Left renal pelvis (tissue), 4 donors: ENCODE measurements around the gene BRCA2. TPM values are rescaled to one million over a fixed set of nuclear protein-coding genes. Genes with fewer than 3 reads are reported as not detected.

Experiments
- DNase-seq, 4 donors: peaks; one replicate each; pipeline ENCODE4 v3.0.0-alpha.2; 2013; ENCODE audit warnings: low read depth in 4 of 4, low spot score in 3 of 4
- polyA plus RNA-seq, 4 donors: library from polyadenylated mRNA; unstranded; fragments of 120-200 nt; gene quantifications; one replicate each; pipeline ENCODE4 v1.2.1, GENCODE V29; 2013; ENCODE audit not compliant: insufficient read length in 4 of 4

BRCA2 gene
- polyA plus RNA-seq, 4 donors, result 6.0 to 9.0 (median 7.6) TPM

DNA sequence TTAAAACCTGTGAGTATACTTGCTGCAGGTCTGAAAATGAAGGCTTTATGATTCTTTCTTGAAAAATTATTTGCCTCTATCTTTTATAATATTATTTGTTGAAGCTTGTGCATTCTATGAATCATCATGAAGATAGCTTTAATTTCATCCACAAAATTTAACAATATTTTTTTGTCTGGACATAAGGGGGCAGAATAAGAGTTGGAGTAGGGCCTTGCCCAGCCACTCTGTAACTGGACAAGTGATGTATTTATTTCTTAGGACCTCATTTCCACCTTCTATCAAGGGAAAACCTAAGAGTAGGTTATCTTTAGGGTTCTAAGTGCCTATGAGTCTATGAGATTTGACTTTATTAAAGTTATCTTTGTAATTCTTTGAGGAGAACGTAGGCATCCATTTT is 62.7 kb downstream of the BRCA2 start:
- DNase-seq, result no peak

GRCh38 chr13:32381539-32381938 is 66.2 kb downstream of the BRCA2 start:
- DNase-seq, result peak in 3 of 4 donors; percentile 3 to 12 (median 5)

DNA sequence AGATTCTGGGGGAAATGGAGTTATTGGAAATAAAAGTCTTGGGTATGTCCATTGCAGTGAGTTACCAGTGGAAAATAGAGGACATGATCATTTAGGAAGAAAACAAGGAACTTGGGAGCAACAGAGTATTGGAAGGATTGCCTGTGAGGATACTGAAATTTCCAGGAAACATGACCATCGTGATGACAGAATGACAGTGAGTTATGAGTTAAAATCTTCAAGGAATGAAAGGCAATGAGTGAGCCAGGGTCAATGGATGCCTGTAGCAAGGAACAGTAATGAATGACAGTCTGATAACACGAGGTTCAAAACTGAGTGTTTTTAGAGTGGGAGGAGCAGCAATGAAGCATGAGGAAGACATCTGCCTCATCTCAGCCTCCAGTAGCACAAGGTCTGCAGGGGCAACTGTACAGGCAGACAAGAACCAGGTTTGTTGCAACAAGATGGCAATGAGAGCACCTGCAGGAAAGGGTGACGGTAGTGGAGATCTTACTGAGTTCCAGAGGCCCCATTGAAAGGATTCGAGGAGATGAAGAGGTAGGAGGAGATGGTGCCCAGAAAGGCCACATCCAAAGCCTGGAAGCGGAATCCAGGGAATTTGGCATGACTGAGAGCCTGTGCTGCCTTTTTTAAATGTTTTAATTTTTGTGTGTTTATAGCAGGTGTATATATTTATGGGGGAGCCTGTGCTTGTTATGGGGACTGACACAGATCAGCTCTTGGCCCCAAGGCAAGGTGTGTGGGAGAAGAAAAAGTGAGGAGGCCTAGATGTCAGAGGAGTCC is 68.7 kb downstream of the BRCA2 start:
- DNase-seq, result no peak

- DNase-seq, result no peak
These were observed 69.4 kb downstream of the BRCA2 start for GRCh38 chr13:32384702-32385101.

DNA sequence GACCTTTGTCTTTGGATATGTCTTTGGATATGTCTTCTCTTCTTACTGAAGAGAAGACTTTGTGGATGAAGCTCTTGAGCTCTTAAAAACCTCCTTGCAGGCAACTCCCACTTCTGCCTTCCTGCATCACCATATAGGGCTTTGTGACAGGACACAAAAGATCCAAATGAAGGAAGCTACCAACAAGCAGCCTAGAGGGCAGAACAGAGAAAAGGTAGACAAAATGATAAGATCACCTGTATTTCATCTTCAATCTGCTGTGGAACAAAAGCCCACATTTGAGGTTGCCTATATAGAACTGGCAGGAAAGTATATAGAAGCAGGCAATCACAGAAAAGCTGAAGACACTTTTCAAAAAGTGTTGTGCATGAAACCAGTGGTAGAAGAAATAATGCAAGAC is 70.1 kb downstream of the BRCA2 start:
- no peak for DNase-seq

- DNase-seq, result no peak
These were observed 74.7 kb downstream of the BRCA2 start for GRCh38 chr13:32390048-32390447.

DNA sequence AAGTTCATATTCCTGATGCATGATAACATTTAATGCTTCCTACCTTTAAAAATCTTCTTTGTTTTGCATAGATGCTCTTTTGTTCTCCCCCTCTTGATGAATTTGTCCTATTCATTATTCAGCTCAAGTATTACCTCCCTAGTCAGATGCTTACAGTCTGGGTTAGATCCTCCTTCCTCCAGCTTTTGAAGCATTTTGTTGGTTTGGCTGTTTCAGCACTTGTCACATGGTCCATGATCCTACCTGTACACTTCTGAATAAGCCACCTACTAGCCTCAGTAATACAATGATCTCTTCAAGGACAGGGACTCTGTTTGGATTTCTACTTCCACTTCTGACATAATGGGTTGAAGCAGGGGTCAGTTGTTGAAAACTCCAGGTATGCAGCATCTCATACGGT is 75.2 kb downstream of the BRCA2 start:
- no peak for DNase-seq

- DNase-seq, result no peak
These were observed 75.9 kb downstream of the BRCA2 start for GRCh38 chr13:32391101-32391619.

DNA sequence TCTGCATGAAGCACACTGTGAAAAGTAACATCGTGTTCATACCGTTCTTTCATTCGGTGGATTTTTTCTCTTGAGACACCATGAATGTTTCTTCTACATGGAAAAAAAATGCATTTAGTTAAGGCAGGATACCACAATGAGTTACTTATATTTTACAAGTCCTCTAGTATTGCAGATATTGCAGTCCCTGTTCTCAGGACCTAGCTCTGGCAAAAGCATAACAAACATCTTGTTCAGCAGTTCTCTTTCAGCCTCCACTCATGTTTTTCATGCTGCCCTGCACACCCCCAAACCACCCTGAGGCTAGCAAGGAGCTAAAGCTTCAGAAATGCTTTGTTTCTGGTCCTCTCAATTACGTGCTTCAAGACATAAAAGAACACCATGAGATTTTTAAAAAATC is 87.8 kb downstream of the BRCA2 start:
- no peak for DNase-seq

- no peak for DNase-seq
These were observed 92.5 kb downstream of the BRCA2 start for GRCh38 chr13:32407854-32408253.

DNA sequence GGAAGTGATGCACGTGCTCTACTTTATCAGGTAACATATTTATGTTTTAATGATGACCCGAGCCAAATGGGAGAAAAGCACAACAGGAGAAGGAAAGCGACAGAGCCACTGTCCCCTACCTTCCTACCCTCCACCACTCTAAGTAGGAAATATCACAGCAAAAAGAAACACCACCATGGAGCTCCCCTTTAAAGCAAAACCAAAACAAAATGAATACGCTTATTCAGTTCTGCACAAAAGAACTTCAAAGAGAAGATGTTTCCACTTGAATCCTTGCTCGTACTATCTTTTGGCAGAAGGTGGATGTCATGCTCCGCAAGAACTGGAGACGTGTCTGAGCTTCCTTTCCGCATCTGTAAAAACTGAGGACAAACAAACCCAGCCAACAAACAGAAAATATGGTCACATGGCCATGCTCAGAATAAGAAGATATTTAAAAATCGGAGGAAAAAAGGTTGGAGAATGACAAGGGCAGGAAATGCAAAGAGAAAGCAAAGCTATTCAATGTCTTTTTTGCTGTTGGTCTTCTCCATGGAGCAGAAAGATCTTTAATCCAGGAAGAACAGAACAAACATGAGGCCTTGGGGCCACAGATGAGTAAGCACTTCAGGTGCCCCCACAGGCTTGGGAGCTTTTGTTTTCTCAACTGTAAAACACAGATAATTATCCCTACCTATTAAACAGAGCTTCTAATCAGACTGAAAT is 93.1 kb downstream of the BRCA2 start:
- no peak for DNase-seq

DNA sequence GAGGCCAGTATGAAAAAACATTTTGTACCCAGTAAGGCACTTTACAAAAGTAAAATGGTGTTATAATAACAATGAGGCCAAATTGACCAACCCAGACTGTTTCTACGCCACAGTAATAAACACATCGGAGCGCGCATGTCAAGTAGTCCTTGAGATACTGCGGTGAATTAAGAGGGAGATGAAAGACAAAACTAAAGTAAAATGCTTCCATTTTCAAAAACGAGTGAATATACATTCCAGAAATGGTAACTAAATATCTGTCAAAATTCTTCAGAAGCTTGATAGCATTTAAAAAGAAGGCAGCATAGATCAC is 93.6 kb downstream of the BRCA2 start:
- DNase-seq, result no peak

GRCh38 chr13:32409561-32410421 is 94.5 kb downstream of the BRCA2 start:
- DNase-seq, result no peak

DNA sequence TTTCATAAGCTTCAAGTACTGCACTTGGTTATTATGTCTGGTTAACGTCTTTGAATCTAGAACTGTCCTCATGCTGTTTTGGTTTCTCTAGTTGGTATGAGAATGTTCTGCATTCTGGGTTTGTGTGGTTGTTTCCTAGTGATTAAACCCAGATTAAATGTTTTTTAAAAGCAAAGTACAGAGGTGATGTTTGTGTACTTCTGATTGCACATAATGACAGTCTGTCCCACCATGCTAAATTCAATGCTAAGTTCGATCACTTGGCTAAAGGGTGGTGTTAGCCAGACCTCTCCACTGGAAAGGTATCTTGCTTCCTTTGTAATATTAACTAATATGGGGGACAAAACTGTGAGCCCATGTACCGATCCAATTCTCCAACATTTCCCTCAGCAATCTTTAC is 98.0 kb downstream of the BRCA2 start:
- DNase-seq, result no peak

- no peak for DNase-seq
These were observed 99.3 kb downstream of the BRCA2 start for GRCh38 chr13:32414580-32414979.

GRCh38 chr13:32415019-32415418 is 99.7 kb downstream of the BRCA2 start:
- DNase-seq, result no peak

DNA sequence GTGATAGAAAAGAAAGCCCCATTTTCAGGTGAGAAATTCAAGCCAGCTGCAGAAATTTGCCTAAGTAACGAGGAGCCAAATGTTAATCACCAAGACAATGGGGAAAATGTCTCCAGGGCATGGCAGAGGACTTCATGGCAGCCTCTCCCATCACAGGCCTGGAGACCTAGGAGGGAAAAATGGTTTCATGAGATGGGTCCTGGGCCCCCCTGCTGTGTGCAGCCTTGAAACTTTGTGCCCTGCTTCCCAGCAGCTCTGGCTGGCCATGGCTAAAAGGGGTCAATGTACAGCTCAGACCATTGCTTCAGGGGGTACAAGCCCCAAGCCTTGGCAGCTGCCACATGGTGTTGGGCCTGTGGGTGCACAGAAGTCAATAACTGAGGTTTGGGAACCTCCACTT is 102.7 kb downstream of the BRCA2 start:
- no peak for DNase-seq

GRCh38 chr13:32419862-32420261 is 104.6 kb downstream of the BRCA2 start:
- no peak for DNase-seq

- no peak for DNase-seq
These were observed 108.3 kb downstream of the BRCA2 start for GRCh38 chr13:32423592-32423991.

GRCh38 chr13:32425158-32425557 is 109.8 kb downstream of the BRCA2 start:
- no peak for DNase-seq
